Parathyroid adenoma (tissue), 2 donors: ENCODE measurements around the gene NISCH.

Source experiments
- H2AFZ ChIP-seq: fragments of 300-600 bp; sonication (generic); one replicate; pipeline ENCODE4 v1.7.0; 2017; ENCODE audit warnings: antibody characterized with exemption, mild to moderate bottlenecking
- H3K27ac ChIP-seq: fragments of 300-600 bp; sonication (generic); one replicate; pipeline ENCODE4 v1.7.0; 2017
- H3K27me3 ChIP-seq: fragments of 300-600 bp; sonication (generic); one replicate; pipeline ENCODE4 v1.7.0; 2017; ENCODE audit warnings: low read length; ENCODE audit not compliant: control insufficient read depth, insufficient read depth
- H3K36me3 ChIP-seq: fragments of 300-600 bp; sonication (generic); one replicate; pipeline ENCODE4 v1.7.0; 2017; ENCODE audit warnings: low read length; ENCODE audit not compliant: control insufficient read depth, insufficient read depth
- H3K4me1 ChIP-seq: fragments of 300-600 bp; sonication (generic); one replicate; pipeline ENCODE4 v1.7.0; 2017; ENCODE audit warnings: control low read depth
- H3K4me2 ChIP-seq: fragments of 300-600 bp; sonication (generic); one replicate; pipeline ENCODE4 v1.7.0; 2017; ENCODE audit warnings: low read length
- H3K4me3 ChIP-seq: fragments of 300-600 bp; sonication (generic); one replicate; pipeline ENCODE4 v1.7.0; 2017; ENCODE audit warnings: low read depth, low read length
- H3K79me2 ChIP-seq: fragments of 300-600 bp; sonication (generic); one replicate; pipeline ENCODE4 v1.7.0; 2017; ENCODE audit warnings: control low read depth
- H3K9ac ChIP-seq: fragments of 300-600 bp; sonication (generic); one replicate; pipeline ENCODE4 v1.7.0; 2017; ENCODE audit warnings: mild to moderate bottlenecking
- H3K9me3 ChIP-seq: fragments of 300-600 bp; sonication (generic); one replicate; pipeline ENCODE4 v1.7.0; 2017; ENCODE audit warnings: low read length; ENCODE audit not compliant: control insufficient read depth
- TF ChIP-seq, protein P1 (sequence below): fragments of 300-600 bp; sonication (generic); IDR thresholded peaks from one replicate; pipeline ENCODE4 v1.7.0; 2017; ENCODE audit warnings: antibody characterized with exemption, mild to moderate bottlenecking
- donor health status: primary hyperparathyroidism.

The NISCH gene

DNA sequence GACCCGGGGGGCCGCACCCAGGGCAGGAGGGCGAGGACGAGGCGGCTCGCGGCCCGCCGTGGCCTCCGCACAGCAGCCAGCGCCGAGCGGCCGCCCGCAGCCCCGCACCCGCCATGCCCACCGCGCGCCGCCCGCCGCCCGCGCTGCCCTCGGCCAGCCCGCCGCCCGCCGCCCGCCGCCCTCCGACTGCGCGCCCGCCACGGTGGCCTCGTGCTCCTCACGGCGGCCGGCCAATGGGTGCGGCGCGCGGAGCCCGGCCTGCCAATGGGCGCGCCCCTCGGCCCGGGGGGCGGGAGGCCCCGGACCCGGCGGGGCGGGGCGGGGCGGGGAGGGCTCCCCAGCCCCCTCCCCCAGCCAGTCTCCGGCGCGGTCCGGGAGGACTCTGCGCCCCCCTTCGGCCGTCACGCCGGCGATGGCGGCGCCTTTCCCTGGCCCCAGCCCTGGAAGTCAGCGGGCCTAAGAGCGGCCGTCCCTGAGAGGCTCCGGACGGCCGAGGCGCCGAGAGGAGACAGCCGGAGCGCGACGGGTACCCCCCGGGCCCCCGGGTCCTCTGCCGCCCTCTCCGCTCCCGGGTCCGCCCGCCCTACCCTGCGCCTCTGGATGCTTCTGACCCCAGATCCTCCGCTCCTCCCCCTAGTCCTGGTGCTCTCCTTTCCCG lies 78.3 kb downstream of the NISCH start, which contains the start of gene NT5DC2:
TSS of gene NT5DC2 (minus strand) at position 235 of the 658 bp plus-strand sequence. CDS start at position 115, 120 bp downstream.
- H2AFZ ChIP-seq = peak within 1 kb of the TSS; percentile 94
- peaks cover 11% of the 10 kb centered on the region for H3K79me2 ChIP-seq
- H3K4me1 ChIP-seq = peaks cover 22% of the 10 kb centered on the region
- peak within 1 kb of the TSS; percentile 50 for H3K4me3 ChIP-seq
- no peak within 1 kb of the TSS for H3K9ac ChIP-seq
- H3K27ac ChIP-seq = no peak within 1 kb of the TSS
- H3K27me3 ChIP-seq = no peaks in the 10 kb centered on the region
- H3K9me3 ChIP-seq = no peaks in the 10 kb centered on the region
- TF ChIP-seq, protein P1, sequence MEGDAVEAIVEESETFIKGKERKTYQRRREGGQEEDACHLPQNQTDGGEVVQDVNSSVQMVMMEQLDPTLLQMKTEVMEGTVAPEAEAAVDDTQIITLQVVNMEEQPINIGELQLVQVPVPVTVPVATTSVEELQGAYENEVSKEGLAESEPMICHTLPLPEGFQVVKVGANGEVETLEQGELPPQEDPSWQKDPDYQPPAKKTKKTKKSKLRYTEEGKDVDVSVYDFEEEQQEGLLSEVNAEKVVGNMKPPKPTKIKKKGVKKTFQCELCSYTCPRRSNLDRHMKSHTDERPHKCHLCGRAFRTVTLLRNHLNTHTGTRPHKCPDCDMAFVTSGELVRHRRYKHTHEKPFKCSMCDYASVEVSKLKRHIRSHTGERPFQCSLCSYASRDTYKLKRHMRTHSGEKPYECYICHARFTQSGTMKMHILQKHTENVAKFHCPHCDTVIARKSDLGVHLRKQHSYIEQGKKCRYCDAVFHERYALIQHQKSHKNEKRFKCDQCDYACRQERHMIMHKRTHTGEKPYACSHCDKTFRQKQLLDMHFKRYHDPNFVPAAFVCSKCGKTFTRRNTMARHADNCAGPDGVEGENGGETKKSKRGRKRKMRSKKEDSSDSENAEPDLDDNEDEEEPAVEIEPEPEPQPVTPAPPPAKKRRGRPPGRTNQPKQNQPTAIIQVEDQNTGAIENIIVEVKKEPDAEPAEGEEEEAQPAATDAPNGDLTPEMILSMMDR = no peak
- H3K4me2 ChIP-seq = peak within 1 kb of the TSS; percentile 82
- no peaks in the 10 kb centered on the region for H3K36me3 ChIP-seq

DNA sequence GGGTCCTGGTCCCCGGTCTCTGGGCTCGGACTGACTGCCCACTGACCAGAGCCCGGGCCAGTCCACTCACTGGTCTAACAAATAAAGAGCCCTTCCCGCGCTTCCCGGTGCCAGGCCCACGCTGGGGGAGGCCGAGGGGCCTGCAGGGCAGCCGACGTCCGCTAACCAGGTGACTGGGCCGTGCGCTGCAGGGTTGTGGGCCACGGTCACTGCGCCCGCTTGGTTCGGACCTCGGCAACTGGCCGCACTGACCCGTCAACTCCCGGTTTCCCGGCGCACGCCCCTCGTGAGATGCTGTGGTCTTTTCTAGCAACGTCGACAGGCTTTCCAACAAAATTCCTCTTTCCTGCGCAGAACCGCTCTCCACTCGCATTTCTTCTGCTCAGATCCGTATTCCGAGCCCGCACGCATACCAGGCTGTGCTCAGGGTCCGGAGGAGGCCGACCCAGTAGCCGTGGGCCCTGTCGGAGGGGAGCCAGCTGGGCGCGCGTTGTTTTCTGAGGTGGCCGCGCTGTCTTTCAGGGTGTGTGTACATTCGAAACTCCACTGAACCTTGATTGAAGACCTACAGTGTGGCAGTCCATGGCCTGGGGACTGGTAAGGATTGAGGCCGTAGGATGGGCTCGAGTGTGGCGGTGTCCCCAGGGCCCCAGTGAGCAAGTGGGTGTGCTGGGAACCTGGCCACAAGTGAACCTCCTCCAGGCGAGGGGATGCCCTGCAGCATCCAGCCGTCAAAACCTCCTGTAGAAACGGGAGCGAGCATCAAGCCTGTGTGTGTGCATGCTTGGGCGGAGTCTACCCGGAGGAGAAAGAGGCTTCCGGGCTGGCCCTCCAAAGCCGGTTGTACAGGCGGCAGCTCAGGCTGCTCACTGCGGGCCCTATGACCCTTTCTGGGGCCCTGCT lies 79.1 kb downstream of the NISCH start:
- no peaks in the 10 kb centered on the region for H3K36me3 ChIP-seq
- TF ChIP-seq, protein P1 = no peak
- peaks cover 18% of the 10 kb centered on the region for H3K79me2 ChIP-seq
- no peaks in the 10 kb centered on the region for H3K27me3 ChIP-seq
- peaks cover 28% of the 10 kb centered on the region for H3K4me1 ChIP-seq
- H3K9ac ChIP-seq = no peak overlapping the region
- no peaks in the 10 kb centered on the region for H3K9me3 ChIP-seq
- peak overlapping the region; percentile 82 for H3K4me2 ChIP-seq
- H2AFZ ChIP-seq = peak overlapping the region; percentile 94
- no peak overlapping the region for H3K27ac ChIP-seq
- H3K4me3 ChIP-seq = peak overlapping the region; percentile 48

DNA sequence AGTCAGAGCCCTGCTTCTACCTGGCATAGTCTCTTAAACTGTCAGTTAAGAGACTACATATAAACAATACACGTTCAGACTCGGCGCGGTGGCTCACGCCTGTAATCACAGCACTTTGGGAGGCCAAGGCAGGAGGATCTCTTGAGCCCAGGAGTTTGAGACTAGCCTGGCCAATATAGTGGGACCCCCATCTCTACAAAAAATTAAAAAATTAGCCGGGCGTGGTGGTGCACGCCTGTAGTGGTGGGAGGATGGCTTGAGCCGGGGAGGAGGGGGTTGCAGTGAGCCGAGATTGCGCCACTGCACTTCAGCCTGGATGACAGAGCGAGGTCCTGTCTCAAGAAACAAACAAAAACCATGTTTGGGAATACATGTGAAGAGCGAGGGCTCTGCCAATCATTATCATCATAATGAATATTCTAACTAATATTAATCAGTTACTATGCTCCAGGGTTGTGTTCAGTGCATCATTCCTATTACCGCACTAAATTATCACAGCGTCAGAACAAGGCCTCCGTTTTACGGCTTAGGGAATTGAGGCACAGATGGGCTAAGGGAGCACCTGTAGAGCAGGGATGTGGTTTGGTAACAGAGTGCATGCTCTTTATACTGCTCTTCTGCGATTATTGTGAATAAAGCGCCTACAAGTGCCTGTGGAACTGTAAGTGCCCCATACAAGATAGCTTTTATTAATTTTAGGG lies 80.2 kb downstream of the NISCH start:
- peak overlapping the region; percentile 71 for H2AFZ ChIP-seq
- no peaks in the 10 kb centered on the region for H3K27me3 ChIP-seq
- no peak overlapping the region for H3K27ac ChIP-seq
- peaks cover 19% of the 10 kb centered on the region for H3K79me2 ChIP-seq
- H3K9me3 ChIP-seq = no peaks in the 10 kb centered on the region
- peaks cover 26% of the 10 kb centered on the region for H3K4me1 ChIP-seq
- no peak overlapping the region for H3K9ac ChIP-seq
- peak overlapping the region; percentile 68 for H3K4me2 ChIP-seq
- TF ChIP-seq, protein P1 = no peak
- H3K4me3 ChIP-seq = peak overlapping the region; percentile 82
- H3K36me3 ChIP-seq = no peaks in the 10 kb centered on the region

DNA sequence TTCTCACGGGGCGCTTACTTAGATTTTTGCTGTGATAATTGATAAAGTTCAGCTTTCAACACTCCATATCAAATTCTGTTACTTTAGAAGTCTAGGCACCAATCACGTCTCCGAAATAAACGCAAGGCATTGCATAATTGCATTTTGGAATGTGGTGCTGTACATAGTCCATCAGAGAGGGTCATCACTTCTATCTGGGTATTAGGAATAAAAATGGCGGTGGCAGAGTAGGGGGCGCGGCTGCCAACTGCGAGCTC lies 80.6 kb downstream of the NISCH start:
- H3K4me3 ChIP-seq = peak overlapping the region; percentile 82
- H3K4me1 ChIP-seq = peaks cover 26% of the 10 kb centered on the region
- H3K27ac ChIP-seq = no peak overlapping the region
- H2AFZ ChIP-seq = peak overlapping the region; percentile 71
- TF ChIP-seq, protein P1 = no peak
- H3K9ac ChIP-seq = no peak overlapping the region
- H3K27me3 ChIP-seq = no peaks in the 10 kb centered on the region
- peaks cover 19% of the 10 kb centered on the region for H3K79me2 ChIP-seq
- H3K36me3 ChIP-seq = no peaks in the 10 kb centered on the region
- no peaks in the 10 kb centered on the region for H3K9me3 ChIP-seq
- peak overlapping the region; percentile 68 for H3K4me2 ChIP-seq
